Activated CD8-positive, alpha-beta memory T cell treated with anti-CD3 and anti-CD28 coated beads for 48 hours (primary cell): ENCODE data around the gene SPATA20.
A peak's percentile ranks its signal among the peaks of the same experiment; 100 is the strongest.

Source experiments
- DNase-seq, 3 experiments: peaks; one replicate each; pipeline ENCODE4 v3.0.0-alpha.2; 2020; ENCODE audit warnings: low read depth in 2 of 3, low spot score in 2 of 3

SPATA20 gene

DNA sequence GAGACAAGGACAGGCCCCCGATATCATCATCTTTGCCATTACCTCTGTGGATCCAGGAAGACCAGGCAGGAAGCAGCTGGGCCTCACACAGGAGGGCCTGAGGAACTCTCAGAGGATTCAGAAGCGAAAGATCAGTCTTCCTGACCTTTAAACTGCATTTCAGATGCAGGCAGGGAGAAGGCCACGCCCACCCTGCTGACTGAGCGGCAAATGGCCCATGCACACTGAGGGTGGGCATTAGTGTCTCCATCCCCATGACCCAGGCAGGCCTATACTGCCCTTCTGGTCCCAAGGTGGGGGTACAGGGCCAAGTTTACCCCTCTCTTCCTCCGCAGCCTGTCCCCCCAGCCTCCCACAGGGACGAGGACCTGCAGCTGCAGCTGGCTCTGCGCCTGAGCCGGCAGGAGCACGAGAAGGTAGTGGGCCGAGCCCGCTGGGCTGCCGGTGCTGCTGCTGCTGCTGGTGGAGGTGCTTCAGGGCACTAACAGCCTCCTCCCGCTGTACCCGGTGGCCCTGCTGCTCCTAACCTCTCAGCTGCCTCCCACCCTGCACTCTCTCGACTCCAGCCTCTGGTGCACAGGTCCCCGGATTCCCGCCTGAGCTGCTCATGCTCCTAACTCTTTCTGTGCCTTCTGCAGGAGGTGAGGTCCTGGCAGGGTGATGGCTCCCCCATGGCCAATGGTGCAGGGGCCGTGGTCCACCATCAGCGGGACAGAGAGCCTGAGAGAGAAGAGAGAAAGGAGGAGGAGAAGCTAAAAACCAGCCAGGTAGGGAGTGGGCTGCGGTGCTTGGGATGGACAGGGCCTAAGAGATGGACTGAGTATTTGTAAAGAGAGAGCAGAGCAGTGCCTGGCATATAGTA lies 8.2 kb upstream of the SPATA20 start:
- DNase-seq: no peak

DNA sequence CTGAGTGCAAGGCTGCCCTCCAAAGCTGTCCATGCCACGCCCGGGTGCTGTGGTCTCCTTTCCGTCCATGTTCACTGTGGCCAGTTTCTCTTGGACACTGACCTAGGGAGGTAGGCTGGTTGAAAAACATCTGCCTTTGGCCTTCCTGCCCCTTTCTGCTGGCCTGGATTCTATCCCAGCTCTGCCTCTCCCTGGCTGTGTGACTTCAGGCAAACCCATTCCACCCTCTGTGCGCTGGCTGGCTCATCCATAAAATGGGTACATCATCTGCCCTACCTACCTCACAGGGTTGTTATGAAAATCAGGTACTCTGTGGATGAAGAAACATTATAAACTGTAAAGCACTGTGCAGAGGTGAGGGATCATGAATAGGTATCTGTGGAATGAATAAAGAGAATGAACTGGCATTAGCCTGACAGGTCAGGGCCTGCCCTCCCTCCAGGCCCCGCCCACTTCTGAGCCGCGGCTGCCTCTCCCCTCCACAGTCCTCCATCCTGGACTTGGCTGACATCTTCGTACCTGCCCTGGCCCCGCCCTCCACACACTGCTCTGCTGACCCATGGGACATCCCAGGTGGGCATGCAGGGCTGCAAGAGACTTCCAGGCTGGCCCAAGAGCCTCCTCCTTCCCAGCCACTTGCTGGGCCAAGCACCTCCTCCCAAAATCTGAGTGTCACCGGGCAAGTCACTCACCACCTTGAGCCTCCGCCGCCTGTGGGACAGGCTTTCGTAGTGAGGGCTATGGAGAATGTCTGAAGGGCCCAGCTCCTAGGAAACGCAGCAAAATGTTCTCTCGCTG lies 7.0 kb upstream of the SPATA20 start:
- no peak for DNase-seq

DNA sequence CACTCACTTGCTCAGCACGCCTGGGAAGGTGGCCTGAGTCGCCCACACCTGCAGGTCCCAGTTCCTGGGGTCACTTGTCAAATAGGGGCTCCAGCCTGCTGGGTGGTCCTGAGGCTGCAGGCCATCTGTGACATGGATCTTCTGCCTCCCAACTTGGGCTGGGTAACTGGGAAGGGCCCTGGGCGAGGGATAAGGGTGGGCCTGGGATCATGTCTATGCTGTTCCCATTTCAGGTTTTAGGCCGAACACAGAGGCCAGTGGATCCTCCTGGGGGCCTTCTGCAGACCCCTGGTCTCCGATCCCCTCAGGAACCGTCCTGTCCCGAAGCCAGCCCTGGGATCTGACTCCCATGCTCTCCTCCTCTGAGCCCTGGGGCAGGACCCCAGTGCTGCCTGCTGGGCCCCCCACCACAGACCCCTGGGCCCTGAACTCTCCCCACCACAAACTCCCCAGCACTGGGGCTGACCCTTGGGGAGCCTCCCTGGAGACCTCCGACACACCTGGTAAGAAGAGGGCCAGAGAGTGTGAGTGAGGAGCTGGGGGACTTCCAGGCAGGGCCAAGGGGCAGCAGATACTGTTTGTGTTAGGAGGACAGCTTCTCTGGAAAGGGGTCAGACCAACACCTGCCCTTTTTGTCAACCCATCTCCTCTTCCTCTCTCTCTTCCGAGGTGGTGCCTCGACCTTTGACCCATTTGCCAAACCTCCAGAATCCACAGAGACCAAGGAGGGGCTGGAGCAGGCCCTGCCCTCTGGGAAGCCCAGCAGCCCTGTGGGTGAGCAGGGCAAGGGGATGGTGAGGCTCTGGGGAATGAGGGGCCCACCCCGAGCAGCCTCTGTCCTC lies 6.2 kb upstream of the SPATA20 start:
- DNase-seq: no peak

GRCh38 chr17:50541402-50541715 lies 5.6 kb upstream of the SPATA20 start:
- no peak for DNase-seq

GRCh38 chr17:50541716-50542688 lies 5.0 kb upstream of the SPATA20 start:
- DNase-seq: peak; percentile 57 to 70 (median 68)

- no peak for DNase-seq
Observed at GRCh38 chr17:50542795-50543774, 3.9 kb upstream of the SPATA20 start.

- no peak for DNase-seq
Observed at GRCh38 chr17:50544516-50544915, 2.5 kb upstream of the SPATA20 start.

DNA sequence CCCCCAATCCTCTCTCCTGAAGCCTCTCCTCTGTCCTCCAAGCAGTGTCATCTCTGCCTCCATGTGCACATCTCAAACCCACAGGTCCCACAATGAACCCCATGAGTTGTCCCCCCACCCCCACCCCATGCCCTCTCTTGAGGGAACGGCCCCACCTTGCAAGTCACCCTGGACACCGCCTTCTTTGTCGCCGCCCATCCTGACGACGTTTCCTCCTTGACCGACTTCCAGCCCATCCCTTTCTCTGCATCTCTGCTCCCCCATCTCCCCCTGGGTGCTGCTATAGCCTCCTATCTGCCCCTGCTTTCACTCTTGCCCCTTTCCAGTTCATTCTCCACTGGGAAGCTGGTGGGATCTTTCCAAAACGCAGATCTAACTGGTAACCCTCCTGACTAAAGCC lies 1.7 kb upstream of the SPATA20 start:
- DNase-seq: no peak

GRCh38 chr17:50546701-50547034 lies 306 bp upstream of the SPATA20 start:
- no peak for DNase-seq

GRCh38 chr17:50547736-50548083 lies 736 bp downstream of the SPATA20 start:
- no peak for DNase-seq

GRCh38 chr17:50548831-50549230 lies 1.9 kb downstream of the SPATA20 start:
- DNase-seq: no peak

- DNase-seq: no peak
Observed at GRCh38 chr17:50549256-50549941, 2.4 kb downstream of the SPATA20 start.

DNA sequence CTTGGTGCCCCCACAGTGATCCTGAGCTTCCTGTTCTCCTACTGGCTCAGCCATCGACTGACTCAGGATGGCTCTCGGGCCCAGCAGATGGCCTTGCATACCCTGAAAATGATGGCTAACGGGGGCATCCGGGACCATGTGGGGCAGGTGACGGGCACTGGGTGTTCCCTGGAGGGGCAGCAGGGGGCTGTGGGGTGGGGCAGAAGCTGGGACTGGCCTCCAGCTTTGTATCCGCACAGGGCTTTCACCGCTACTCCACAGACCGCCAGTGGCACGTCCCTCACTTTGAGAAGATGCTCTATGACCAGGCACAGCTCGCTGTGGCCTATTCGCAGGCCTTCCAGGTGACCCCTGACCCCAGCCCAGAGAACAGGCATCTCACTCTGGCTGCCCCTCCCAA lies 3.0 kb downstream of the SPATA20 start:
- no peak for DNase-seq

- no peak for DNase-seq
Observed at GRCh38 chr17:50550661-50551432, 3.9 kb downstream of the SPATA20 start.

GRCh38 chr17:50551433-50551815 lies 4.5 kb downstream of the SPATA20 start:
- no peak for DNase-seq

DNA sequence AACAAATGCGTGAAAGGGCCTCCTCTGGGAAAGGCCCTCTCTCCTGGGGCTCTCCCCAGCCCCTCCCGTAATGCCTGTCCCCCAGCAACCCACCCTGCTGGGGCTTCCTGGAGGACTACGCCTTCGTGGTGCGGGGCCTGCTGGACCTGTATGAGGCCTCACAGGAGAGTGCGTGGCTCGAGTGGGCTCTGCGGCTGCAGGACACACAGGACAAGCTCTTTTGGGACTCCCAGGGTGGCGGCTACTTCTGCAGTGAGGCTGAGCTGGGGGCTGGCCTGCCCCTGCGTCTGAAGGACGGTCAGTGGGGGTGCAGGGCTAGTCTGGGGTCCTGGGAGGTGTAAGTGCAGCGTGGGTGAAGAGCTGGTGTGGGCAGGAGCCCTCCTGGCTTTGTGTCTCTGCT lies 4.9 kb downstream of the SPATA20 start:
- no peak for DNase-seq

DNA sequence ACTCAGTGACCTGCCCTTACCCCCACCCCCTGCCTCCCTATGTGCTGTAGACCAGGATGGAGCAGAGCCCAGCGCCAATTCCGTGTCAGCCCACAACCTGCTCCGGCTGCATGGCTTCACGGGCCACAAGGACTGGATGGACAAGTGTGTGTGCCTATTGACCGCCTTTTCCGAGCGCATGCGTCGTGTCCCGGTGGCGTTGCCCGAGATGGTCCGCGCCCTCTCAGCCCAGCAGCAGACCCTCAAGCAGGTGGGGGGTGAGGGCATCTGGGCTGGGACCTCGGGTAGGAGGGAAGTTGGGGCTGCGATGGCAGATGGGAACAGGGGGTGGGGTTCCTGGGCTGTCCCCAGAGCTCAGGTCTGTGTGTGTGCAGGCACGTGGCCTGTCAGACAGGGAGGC lies 7.2 kb downstream of the SPATA20 start:
- no peak for DNase-seq

DNA sequence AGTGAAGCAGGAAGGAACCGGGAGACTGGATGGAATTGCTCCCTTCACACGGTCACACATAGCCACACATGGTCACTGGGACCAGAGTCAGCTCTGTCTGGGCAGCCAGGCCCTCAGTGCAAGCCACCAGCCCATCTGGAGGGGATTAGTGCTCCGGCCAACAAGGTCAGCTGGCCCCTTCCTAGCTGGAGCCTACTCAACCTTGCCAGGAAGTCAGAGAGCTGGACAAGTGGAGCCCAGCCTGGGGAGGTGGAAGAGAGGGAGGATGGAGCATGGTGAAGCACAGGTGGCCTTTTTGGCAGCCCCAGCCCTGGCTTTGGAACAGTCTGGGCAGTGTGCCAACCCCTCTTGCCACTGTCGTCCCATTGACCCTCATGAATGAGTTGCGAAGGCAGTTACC lies 9.8 kb downstream of the SPATA20 start:
- no peak for DNase-seq
